NCI-H1436 (cell line): Measurements from ENCODE around the gene TMEM127.
"Not testable (repeated sequence)": the region's sequence is repeated elsewhere in the genome, so short reads cannot be mapped to it uniquely, and the experiment has no call there.

Source experiments
- DNase-seq: peaks from one replicate; lab custom pipeline; 2025; lab: John Stamatoyannopoulos, UW

The TMEM127 gene

DNA sequence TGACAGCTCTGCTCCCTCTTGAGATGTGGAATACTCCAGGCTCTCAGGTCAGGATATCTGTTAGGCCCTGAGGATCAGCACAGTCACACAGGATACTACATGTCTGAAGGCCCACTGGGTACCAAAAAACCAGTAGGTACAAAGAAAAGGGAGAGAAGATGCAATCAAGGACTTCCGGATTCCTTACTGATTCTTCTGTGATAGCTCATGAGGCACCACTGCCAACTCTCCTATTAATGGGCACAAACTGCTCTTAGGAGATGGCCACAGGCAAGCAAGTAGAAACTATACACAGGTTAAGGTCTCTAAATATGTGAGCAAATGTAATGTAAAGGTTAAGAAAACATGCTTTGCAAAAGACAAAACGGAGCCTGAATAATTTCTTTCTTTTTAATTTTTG lies 3.5 kb downstream of the TMEM127 start:
- no peak for DNase-seq

DNA sequence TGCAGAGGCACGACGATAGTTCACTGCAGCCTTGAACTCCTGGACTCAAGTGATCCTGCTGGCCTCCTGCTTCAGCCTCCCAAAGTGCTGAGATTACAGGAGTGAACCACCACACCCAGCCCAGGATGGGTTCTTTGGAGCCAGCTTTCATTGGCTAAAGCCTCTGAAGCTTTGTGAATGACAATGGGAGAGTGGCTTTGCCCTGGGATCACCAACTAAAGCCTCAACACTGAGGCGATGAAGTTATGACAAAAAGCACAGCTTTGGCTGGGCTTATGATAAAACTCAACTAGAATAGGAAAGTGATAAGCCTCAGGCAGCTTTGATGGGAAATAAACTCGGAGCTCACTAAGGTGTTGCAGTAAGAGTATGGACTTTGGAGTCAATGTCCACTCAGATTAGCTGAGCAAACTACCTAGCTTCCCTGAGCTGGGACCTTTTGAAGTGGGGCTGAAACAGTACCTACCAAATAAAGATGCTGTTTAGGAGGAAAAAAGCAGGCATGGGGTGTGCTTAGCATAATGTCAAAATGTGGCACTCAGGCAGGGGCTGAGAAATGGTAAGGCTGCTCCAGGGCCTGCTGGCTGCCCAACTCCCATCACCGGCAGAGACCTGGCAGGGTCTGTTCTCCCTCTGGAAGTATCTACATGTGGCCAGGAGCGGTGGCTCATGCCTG lies 4.3 kb downstream of the TMEM127 start:
- no peak for DNase-seq

DNA sequence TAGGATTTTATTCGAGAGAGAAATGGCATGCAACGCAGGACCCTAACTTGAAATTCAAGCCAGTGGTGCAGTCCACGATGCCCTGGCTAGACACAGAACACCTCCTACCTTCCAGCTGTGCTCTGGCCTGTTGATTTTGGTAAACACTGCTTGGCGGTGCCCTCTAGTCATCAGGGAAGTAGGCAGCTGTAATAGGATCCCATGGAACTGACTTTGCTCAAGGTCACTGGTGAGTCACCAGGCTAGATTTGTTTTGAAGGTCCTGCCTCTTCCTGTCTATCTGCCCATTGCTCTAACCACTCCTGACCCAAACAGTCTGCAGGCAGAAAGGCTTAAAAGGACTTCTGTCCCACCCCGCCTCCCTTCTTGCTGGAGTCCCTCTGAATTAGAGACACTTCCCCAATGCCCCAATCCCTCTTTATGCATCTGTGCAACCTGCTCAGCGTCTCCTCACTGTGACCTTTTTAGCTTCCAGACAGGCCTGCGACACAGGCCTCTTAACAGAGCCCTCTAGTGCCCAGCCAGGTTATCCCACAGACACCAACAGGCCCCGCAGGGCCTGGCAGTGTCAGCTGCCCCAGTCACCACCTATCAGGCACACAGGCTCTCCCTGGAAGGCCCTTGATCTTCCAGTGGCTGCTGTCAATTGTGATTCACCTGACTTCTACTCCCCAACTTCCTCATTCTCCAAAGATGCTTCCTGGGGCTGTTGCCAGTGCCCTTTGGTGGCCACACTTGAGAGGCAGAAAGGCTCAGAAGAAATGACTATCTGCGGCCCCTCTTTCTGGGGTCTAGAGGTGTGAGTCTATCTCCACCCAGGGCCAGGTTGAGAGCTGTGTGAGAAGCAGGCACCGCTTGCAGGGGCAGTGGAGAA lies 5.2 kb downstream of the TMEM127 start:
- no peak for DNase-seq

DNA sequence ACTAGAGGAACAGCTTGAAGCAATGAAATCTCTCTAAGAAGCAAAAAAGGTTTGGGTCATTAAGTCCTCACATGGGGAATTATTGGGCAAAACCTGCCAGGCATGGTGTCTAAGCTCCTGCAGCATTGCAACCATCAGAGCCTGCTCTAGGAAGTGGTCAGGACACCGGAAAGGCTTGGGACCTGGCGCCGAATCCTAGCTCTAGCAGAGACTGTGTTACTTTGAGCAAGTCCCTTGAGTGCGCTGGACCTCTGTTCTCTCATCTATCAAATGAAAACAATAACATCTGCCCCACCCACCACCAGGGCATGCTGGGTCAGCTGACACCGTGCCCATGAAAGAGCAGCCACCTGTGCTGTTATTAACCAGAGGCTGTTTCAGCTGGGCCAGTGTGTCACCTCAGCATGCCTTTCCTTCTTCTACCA lies 6.3 kb downstream of the TMEM127 start:
- DNase-seq: no peak

- no peak for DNase-seq
Observed at GRCh38 chr2:96258166-96259022, 7.4 kb downstream of the TMEM127 start.

GRCh38 chr2:96257744-96258143 lies 8.1 kb downstream of the TMEM127 start:
- DNase-seq: not testable (repeated sequence)

GRCh38 chr2:96256611-96257113 lies 9.1 kb downstream of the TMEM127 start:
- DNase-seq: no peak

DNA sequence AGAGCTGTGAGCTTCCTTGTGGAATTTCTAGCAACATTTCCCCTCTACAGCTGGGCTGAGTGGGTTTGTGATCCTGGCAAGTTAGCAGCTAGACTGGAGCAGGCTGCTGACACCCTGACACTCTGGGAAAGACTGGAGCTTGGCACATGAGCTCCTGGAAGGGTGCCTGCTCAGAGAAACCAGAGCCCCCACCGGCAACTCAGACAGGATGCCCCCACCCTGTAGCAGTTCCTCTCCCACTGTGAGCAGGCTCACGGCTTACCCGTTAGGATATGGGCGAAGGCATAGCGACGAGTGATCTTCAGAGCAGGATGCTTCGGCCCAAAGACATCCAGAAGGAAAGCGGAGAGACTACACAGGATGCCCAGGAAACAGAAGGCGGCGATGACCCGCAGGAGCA lies 11.2 kb downstream of the TMEM127 start:
- DNase-seq: no peak

DNA sequence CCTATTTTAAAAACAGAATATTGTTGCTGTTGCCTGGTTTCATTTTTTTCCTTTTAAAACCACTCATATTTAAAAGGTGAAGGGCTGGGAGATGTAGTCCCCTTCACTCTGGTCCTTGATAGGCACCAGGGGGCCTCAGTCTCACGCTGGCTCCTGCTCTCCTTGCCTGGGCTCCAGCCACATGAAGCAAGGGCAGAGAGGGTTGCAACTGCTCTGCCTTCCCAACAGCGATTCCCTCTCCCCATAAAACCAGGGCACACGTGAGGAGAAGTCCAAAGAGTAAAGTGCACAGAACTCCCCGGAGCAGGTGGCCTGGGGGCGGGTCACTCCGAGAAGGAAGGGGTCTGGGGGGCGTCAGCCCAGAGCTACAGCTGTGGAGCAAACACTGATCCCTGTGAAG lies 12.8 kb downstream of the TMEM127 start:
- DNase-seq: no peak

- DNase-seq: no peak
Observed at GRCh38 chr2:96252526-96252925, 13.3 kb downstream of the TMEM127 start.

- no peak for DNase-seq
Observed at GRCh38 chr2:96251721-96252292, 14.0 kb downstream of the TMEM127 start.

DNA sequence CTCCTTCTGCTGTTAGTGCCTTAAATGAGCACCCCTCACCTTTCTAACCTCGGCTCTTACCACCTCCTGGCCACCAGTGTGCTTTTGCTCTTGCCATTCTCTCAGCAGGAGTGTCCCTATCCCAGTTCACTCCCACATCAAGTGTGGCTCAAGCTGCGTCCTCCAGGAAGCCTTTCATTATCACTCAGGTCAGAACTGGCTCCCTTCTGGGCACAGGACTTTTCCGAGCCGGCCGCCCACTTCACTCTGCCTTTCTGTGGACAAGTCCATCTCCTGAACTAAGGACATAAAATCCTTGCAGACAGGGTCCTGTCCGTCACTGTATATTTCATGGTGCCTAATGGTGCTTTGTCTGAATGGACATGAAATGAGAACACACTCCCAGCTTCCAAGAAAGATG lies 15.6 kb downstream of the TMEM127 start:
- DNase-seq: no peak

- DNase-seq: no peak
Observed at GRCh38 chr2:96249654-96250053, 16.1 kb downstream of the TMEM127 start.

- no peak for DNase-seq
Observed at GRCh38 chr2:96248624-96249023, 17.2 kb downstream of the TMEM127 start.

DNA sequence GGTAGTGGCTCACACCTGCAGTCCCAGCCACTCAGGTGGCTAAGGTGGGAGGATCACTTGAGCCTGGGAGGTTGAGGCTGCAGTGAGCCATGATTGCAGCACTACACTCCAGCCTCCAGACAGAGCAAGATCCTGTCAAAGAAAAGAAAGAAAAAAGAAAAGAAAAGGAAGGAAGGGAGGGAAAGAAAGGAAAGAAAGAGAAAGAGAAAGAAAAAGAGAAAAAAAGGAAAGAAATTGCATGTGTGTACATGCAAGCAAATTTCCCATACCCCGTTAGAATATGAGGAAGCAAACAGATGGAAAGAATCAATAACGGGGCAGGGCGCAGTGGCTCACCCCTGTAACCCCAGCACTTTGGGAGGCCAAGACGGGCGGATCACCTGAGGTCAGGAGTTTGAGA lies 17.9 kb downstream of the TMEM127 start:
- DNase-seq: no peak

GRCh38 chr2:96247009-96247408 lies 18.8 kb downstream of the TMEM127 start:
- DNase-seq: no peak

DNA sequence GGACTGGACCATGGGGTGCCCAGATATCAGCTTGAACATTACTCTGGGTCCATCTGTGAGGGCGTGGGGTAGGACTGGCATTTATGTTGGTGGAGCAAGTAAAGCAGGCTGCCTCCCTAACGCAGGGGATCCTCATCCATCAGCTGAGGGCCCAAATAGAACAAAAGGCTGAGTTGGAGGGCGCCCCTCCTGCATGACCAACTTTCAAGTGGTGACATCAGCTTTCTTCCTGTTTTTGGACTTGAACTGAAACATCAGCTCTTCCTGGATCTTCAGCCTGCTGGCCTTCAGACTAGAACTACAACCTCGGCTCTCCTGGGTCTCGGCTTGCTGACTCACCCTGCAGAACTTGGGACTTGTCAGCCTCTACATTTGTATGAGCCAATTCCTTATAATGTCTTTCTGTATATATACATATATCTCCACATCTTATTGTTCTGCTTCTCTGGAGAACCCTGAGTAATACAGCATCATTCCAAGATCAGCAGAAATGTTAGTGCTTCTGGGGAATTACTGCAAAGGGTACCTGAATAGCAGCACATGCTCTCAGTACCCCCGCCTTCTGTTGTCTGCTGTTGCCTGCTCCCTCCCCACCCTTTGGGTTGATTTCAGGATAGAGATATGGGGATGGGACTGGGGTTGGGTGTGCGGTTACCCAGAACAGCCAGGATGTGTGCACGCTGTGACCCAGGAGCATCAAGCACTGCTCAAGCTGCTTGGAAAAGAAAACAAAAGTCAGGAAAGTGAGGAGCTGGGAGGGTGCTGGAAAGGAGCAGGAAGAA lies 20.0 kb downstream of the TMEM127 start:
- no peak for DNase-seq

DNA sequence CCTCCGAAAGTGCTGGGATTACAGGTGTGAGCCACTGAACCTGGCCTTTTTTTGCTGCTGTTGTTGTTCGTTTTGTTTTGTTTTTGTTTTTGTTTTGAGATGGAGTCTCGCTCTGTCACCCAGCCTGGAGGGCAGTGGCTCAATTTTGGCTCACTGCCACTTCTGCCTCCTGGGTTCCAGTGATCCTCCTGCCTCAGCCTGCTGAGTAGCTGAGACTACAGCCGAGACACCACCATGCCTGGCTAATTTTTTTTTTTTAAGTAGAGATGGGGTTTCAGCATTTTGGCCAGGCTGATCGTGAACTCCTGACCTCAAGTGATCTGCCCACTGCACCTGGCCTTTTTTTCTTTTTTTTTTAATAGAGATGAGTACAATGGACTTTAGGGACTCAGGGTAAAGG lies 22.0 kb downstream of the TMEM127 start:
- no peak for DNase-seq

GRCh38 chr2:96241900-96242611 lies 23.7 kb downstream of the TMEM127 start:
- no peak for DNase-seq

- DNase-seq: no peak
Observed at GRCh38 chr2:96241227-96241626, 24.6 kb downstream of the TMEM127 start.
